Measurements from ENCODE around the gene ADAT3. TPM values are rescaled to one million over a fixed set of nuclear protein-coding genes. Genes with fewer than 3 reads are reported as not detected.
A peak's percentile ranks its signal among the peaks of the same experiment; 100 is the strongest.

Gene ADAT3
- total and polyA plus RNA-seq, 7 donors, result 0.33 to 17.4 (median 6.2) TPM

DNA sequence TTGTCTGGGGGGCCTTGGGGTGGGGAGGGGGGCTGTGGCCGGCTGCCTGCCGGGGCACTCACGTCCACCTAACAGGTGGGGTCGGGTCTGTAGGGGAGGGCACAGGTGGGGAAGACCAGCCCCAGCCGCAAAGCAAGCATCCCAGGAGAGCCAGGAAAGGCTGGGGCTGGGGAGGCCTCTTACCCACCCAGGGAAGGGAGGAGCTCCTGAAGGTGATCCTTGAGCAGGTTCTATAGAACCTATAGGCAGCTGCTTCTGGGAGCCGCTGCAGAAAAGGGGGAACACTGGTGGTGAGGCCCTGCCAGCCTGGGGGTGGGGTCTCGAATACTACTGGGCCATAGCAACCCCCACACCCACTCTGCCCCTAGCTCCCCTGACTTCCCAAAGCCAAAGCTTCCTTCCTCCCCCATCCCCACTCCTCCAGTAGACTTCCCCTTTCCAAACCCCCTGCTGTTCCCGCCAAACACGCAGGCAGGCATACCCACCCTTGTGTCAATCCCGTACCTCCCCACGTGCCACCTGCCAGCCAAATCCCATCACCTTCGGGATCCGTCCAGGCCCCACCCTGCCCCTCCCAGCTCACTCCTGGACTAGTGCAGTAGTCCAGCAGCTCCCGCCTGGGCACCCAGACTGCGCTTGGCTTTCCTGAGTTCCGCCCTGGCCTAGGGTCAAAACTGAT lies 47.4 kb upstream of the ADAT3 start:
- no peak for DNase-seq
- Histone ChIP-seq H3K27me3 (peaks cover 0 to 71% (median 29%) of the 10 kb centered on the region in 3 donors), H3K9me3 (no peaks in the 10 kb centered on the region), H3K4me3 (peak overlapping the region in 3 of 4 donors; percentile 44 to 52 (median 51)), H3K36me3 (no peaks in the 10 kb centered on the region), H3K4me1 (peaks cover 0 to 98% (median 88%) of the 10 kb centered on the region in 4 donors), H3K27ac (peak overlapping the region; percentile 82 to 84 (median 83))
- WGBS, 2 donors, result 12 to 37% methylated on average over 16 of the region's 16 CpGs
- TF ChIP-seq, protein P1, sequence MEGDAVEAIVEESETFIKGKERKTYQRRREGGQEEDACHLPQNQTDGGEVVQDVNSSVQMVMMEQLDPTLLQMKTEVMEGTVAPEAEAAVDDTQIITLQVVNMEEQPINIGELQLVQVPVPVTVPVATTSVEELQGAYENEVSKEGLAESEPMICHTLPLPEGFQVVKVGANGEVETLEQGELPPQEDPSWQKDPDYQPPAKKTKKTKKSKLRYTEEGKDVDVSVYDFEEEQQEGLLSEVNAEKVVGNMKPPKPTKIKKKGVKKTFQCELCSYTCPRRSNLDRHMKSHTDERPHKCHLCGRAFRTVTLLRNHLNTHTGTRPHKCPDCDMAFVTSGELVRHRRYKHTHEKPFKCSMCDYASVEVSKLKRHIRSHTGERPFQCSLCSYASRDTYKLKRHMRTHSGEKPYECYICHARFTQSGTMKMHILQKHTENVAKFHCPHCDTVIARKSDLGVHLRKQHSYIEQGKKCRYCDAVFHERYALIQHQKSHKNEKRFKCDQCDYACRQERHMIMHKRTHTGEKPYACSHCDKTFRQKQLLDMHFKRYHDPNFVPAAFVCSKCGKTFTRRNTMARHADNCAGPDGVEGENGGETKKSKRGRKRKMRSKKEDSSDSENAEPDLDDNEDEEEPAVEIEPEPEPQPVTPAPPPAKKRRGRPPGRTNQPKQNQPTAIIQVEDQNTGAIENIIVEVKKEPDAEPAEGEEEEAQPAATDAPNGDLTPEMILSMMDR (IDR thresholded peaks at IDR 0.05), result no peak
- TF ChIP-seq POLR2AphosphoS5 (IDR thresholded peaks at IDR 0.05) (no peak), EP300 (IDR thresholded peaks at IDR 0.05) (no peak), POLR2A (IDR thresholded peaks at IDR 0.05) (no peak)
- intact Hi-C loops (cut with DNase I), result no loop called here

DNA sequence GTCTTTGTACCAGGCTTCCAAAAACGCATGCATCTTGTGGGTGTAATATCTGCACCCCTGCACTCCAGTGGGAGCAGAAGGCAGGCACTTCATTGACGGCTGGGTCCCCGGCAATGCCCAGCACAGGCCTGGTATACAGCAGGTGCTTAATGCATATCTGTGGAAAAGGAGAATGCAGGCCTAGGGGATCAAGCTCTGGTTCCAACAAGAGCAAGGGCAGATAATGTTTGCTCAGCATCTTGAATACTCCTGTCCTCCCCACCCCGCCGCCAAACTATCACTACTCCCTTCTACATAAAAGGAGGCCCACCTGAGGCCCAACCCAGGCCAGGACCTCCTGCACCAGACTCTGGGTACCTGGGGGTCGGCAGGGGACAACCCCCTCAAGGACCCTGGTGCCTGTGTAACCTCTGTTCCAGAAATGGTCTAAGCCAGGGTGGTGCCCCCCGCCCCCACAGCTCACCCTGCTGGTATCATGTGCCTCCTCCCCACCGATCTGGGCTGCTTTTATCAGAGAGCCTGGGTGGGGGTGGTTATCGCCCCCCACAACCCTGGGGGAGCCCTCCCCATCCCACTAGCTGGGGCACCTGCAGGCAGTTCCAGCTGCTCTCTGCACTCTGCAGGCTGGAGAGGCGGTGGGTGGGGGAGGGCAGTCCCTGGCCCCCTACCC lies 46.7 kb upstream of the ADAT3 start:
- H3K27ac ChIP-seq, result peak overlapping the region; percentile 82 to 84 (median 83)

GRCh38 chr19:1859331-1859781 lies 45.8 kb upstream of the ADAT3 start:
- Histone ChIP-seq H3K27ac (peak overlapping the region; percentile 57 to 84 (median 82)), H3K9me3 (no peaks in the 10 kb centered on the region), H3K4me1 (peaks cover 0 to 83% (median 77%) of the 10 kb centered on the region in 4 donors), H3K27me3 (peaks cover 0 to 60% (median 29%) of the 10 kb centered on the region in 3 donors), H3K36me3 (no peaks in the 10 kb centered on the region), H3K4me3 (no peak overlapping the region)
- whole genome bisulfite sequencing, 2 donors, result 31 to 55% methylated on average over 18 of the region's 18 CpGs
- TF ChIP-seq POLR2A (IDR thresholded peaks at IDR 0.05) (no peak), EP300 (IDR thresholded peaks at IDR 0.05) (no peak), POLR2AphosphoS5 (IDR thresholded peaks at IDR 0.05) (no peak)
- TF ChIP-seq, protein P1 (IDR thresholded peaks at IDR 0.05), result no peak
- intact Hi-C loops (cut with DNase I), result no loop called here
- DNase-seq, result no peak

More for the DNA sequence above, 46.7 kb upstream of the ADAT3 start:
- intact Hi-C loops (cut with DNase I), result no loop called here
- Histone ChIP-seq H3K4me1 (peaks cover 0 to 91% (median 85%) of the 10 kb centered on the region in 4 donors), H3K27me3 (peaks cover 0 to 63% (median 29%) of the 10 kb centered on the region in 3 donors), H3K36me3 (no peaks in the 10 kb centered on the region), H3K9me3 (no peaks in the 10 kb centered on the region), H3K4me3 (no peak overlapping the region)
- no peak for TF ChIP-seq EP300 (IDR thresholded peaks at IDR 0.05)
- TF ChIP-seq, protein P1 (IDR thresholded peaks at IDR 0.05), result no peak
- no peak for TF ChIP-seq POLR2AphosphoS5 (IDR thresholded peaks at IDR 0.05)
- TF ChIP-seq POLR2A (IDR thresholded peaks at IDR 0.05), result no peak
- no peak for DNase-seq
- WGBS, 2 donors, result 27 to 50% methylated on average over 10 of the region's 10 CpGs

DNA sequence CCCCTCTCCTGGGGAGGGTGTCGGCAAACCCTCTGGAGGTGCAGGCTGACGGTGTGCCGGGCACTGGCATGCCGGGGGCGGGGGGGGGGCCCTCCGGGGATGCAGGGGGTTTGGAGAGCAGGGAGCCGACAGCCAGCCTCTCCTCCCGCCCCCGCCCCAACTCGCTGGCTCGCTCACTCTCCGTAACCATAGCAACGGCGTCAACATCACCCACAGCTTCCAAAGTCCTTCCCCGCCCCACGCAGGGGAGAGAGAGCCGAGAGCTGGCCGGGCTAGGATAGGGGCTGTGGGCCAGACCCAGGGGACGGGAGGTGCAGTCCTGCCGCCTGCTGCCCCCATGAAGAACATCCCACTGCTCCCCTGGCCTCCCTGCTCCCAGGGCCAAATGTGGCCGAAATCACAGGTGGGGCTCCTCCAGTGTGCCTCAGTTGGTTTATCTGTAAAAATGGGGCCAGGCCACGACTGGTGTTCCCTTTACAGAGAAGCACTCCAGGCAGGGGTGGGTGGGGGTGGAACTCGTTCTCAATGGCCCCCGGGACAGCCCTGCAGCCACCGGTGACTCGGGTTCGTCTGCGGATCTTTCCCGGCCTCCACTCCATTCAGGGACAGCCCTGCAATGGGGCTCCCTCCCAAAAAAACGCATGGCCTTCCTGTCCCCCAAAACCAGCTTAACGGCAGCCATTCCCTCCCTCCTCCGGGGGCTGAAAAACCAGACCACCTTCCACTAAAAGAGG lies 45.0 kb upstream of the ADAT3 start:
- intact Hi-C loops (cut with DNase I), result loop anchor here (5.0 kb wide), 1 partner anchor 237 kb away; the partner anchor contains the start of genes IZUMO4 and MOB3A
- 7 to 29% methylated on average over 32 of the region's 32 CpGs for WGBS, 2 donors
- H3K4me3 ChIP-seq, result no peak overlapping the region

More for the DNA sequence above, 45.0 kb upstream of the ADAT3 start:
- Histone ChIP-seq H3K4me1 (peaks cover 0 to 83% (median 73%) of the 10 kb centered on the region in 4 donors), H3K27ac (peak overlapping the region; percentile 57 to 84 (median 82)), H3K9me3 (no peaks in the 10 kb centered on the region), H3K27me3 (peaks cover 0 to 55% (median 26%) of the 10 kb centered on the region in 3 donors), H3K36me3 (no peaks in the 10 kb centered on the region)
- TF ChIP-seq POLR2AphosphoS5 (IDR thresholded peaks at IDR 0.05), result peak in 1 of 4 donors; percentile 18
- TF ChIP-seq POLR2A (IDR thresholded peaks at IDR 0.05), result no peak
- peak; percentile 86 for DNase-seq

Measured in sigmoid colon (tissue), 7 donors.